ENCODE results near the gene KIF5A.
"Not testable (repeated sequence)": the region's sequence is repeated elsewhere in the genome, so short reads cannot be mapped to it uniquely, and the experiment has no call there.

The KIF5A gene

DNA sequence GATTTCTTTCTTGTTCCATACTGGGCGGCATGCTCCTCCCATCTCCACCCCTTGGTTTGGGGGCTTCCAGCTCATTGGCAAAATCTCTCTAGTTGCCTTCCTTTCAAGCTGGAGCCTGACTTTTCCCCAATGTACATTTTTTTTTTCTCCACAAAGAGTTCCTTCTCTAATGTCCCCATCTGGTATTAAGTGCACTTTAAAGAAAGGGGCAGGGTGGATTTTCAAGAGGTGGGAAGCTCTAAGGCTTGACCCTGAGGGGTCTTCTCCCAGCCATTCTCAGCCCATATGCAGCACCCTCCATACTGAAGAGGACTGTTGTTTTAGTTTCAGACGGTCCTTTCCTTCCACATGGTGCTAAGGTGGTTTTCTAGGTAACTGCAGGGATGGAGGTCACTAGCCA is 35.3 kb downstream of the KIF5A start:
- H4K91ac ChIP-seq (ENCODE audit: low read depth, low read length, poor library complexity): no peak overlapping the region
- no peaks in the 10 kb centered on the region for H3K9me3 ChIP-seq (replicated peaks in 1 of 2; ENCODE audit: control insufficient read depth in 2 of 2, insufficient read depth in 1 of 2, low read depth in 1 of 2, low read length in 2 of 2)
- H3K27ac ChIP-seq (replicated peaks; ENCODE audit: low read length): no peak overlapping the region
- H2BK15ac ChIP-seq (ENCODE audit: low read length): no peak overlapping the region
- H4K8ac ChIP-seq (ENCODE audit: low read depth, low read length): no peak overlapping the region
- no peak overlapping the region for H2BK12ac ChIP-seq (ENCODE audit: low read length)
- H3K79me1 ChIP-seq (ENCODE audit: low read depth, low read length): no peaks in the 10 kb centered on the region
- no peak overlapping the region for H3K18ac ChIP-seq (ENCODE audit: low read length)
- no peak overlapping the region for H3K14ac ChIP-seq (ENCODE audit: low read length)
- no peak overlapping the region for H2AK5ac ChIP-seq (ENCODE audit: low read depth, low read length)
- no peak overlapping the region for H3K4ac ChIP-seq (ENCODE audit: low read length)
- WGBS, 2 donors (ENCODE audit: extremely low coverage in 2 of 2, insufficient read length in 2 of 2, insufficient replicate concordance in 1 of 2): no CpG with 5 or more reads among the region's 2 CpGs
- no peak overlapping the region for H3K4me2 ChIP-seq (ENCODE audit: insufficient read depth, low read length, poor library complexity, severe bottlenecking)
- DNase-seq (ENCODE audit: low spot score): no peak
- H2AFZ ChIP-seq (ENCODE audit: low read length): no peak overlapping the region
- H3K4me3 ChIP-seq (ENCODE audit: low read length in 2 of 2): no peak overlapping the region
- no peak overlapping the region for H3K23ac ChIP-seq (ENCODE audit: low read depth, low read length, poor library complexity)
- H3K9ac ChIP-seq (ENCODE audit: low read depth, low read length, poor library complexity): no peak overlapping the region
- H3K36me3 ChIP-seq (replicated peaks in 1 of 2; ENCODE audit: control insufficient read depth in 2 of 2, insufficient read depth in 2 of 2, low read length in 2 of 2): peaks cover 9 to 13% of the 10 kb centered on the region in 2 donors
- no peaks in the 10 kb centered on the region for H3K4me1 ChIP-seq (ENCODE audit: control insufficient read depth in 2 of 2, insufficient read depth in 1 of 2, low read depth in 1 of 2, low read length in 2 of 2)
- no peak overlapping the region for H2BK5ac ChIP-seq (ENCODE audit: low read length)
- H3K27me3 ChIP-seq (ENCODE audit: control insufficient read depth in 3 of 3, insufficient read depth in 3 of 3, low read depth in 1 of 3, low read length in 3 of 3): no peaks in the 10 kb centered on the region
- no peak overlapping the region for H2BK120ac ChIP-seq (ENCODE audit: low read depth, low read length)

DNA sequence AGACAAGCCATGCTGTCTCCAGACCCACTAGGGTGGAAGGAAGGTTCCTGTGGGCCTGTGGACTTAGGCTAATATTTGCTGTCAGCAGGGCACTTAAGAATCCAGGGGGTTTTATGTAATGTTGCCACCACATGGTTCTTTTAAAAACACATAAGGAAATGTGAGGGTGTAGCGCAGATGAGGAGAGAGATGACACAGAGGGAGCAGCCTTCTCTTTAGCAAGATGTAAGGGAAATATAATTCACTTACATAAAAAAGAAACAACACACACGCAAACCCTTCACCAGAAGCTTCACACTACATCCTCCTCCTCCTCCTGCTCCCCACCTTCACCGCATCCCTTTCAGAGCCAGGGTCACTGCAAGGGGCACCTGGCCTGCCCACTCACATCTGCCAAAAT is 36.3 kb downstream of the KIF5A start:
- no CpG with 5 or more reads among the region's 3 CpGs for WGBS, 2 donors (ENCODE audit: extremely low coverage in 2 of 2, insufficient read length in 2 of 2, insufficient replicate concordance in 1 of 2)
- H2BK5ac ChIP-seq (ENCODE audit: low read length): no peak overlapping the region

DNA sequence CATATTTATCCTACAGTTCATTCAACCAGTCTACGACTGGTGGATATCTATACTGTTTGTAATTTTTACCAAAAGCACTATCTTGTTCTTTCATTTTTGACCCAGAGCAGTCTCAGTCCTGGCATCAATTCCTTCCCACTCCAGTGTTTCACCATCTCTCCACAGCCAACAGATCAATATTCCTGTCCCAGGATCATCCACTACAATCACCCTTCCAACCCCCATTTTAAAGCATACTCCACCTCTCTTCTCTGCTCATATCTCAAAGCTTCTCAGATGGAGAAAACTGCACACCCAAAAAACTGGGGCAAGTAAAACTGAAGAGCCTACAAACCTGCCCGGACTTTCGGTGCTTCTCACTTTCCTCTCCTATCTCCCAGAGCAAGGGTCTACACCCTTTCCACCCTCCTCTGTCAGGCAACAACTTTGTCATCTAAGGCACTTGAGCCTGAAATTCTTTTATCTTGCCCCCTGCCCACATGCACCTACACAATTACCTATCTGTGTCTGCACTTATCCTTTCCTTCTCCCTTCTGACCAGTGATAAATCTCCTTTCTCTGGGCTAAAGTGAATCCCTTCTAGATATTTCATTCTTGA is 37.1 kb downstream of the KIF5A start:
- H3K4me2 ChIP-seq (ENCODE audit: insufficient read depth, low read length, poor library complexity, severe bottlenecking): no peak overlapping the region
- no peak overlapping the region for H3K23ac ChIP-seq (ENCODE audit: low read depth, low read length, poor library complexity)
- H3K9ac ChIP-seq (ENCODE audit: low read depth, low read length, poor library complexity): no peak overlapping the region
- no peak overlapping the region for H4K8ac ChIP-seq (ENCODE audit: low read depth, low read length)
- no peak overlapping the region for H3K4ac ChIP-seq (ENCODE audit: low read length)
- H3K27ac ChIP-seq (replicated peaks; ENCODE audit: low read length): no peak overlapping the region
- peaks cover 0 to 2% of the 10 kb centered on the region in 2 donors for H3K36me3 ChIP-seq (replicated peaks in 1 of 2; ENCODE audit: control insufficient read depth in 2 of 2, insufficient read depth in 2 of 2, low read length in 2 of 2)
- no peaks in the 10 kb centered on the region for H3K9me3 ChIP-seq (replicated peaks in 1 of 2; ENCODE audit: control insufficient read depth in 2 of 2, insufficient read depth in 1 of 2, low read depth in 1 of 2, low read length in 2 of 2)
- H2BK120ac ChIP-seq (ENCODE audit: low read depth, low read length): no peak overlapping the region
- no peak overlapping the region for H3K4me3 ChIP-seq (ENCODE audit: low read length in 2 of 2)
- H3K14ac ChIP-seq (ENCODE audit: low read length): no peak overlapping the region
- H2AK5ac ChIP-seq (ENCODE audit: low read depth, low read length): no peak overlapping the region
- no peak overlapping the region for H2AFZ ChIP-seq (ENCODE audit: low read length)
- DNase-seq (ENCODE audit: low spot score): no peak
- H2BK12ac ChIP-seq (ENCODE audit: low read length): no peak overlapping the region
- H4K91ac ChIP-seq (ENCODE audit: low read depth, low read length, poor library complexity): no peak overlapping the region
- H3K79me1 ChIP-seq (ENCODE audit: low read depth, low read length): no peaks in the 10 kb centered on the region
- H3K18ac ChIP-seq (ENCODE audit: low read length): no peak overlapping the region
- no CpG with 5 or more reads among the region's 3 CpGs for WGBS, 2 donors (ENCODE audit: extremely low coverage in 2 of 2, insufficient read length in 2 of 2, insufficient replicate concordance in 1 of 2)
- H2BK5ac ChIP-seq (ENCODE audit: low read length): no peak overlapping the region
- H3K27me3 ChIP-seq (ENCODE audit: control insufficient read depth in 3 of 3, insufficient read depth in 3 of 3, low read depth in 1 of 3, low read length in 3 of 3): no peaks in the 10 kb centered on the region
- peaks cover 4% of the 10 kb centered on the region in 2 donors for H3K4me1 ChIP-seq (ENCODE audit: control insufficient read depth in 2 of 2, insufficient read depth in 1 of 2, low read depth in 1 of 2, low read length in 2 of 2)
- no peak overlapping the region for H2BK15ac ChIP-seq (ENCODE audit: low read length)

More for the DNA sequence above, 36.3 kb downstream of the KIF5A start:
- H3K9ac ChIP-seq (ENCODE audit: low read depth, low read length, poor library complexity): no peak overlapping the region
- no peaks in the 10 kb centered on the region for H3K9me3 ChIP-seq (replicated peaks in 1 of 2; ENCODE audit: control insufficient read depth in 2 of 2, insufficient read depth in 1 of 2, low read depth in 1 of 2, low read length in 2 of 2)
- peaks cover 4 to 9% of the 10 kb centered on the region in 2 donors for H3K36me3 ChIP-seq (replicated peaks in 1 of 2; ENCODE audit: control insufficient read depth in 2 of 2, insufficient read depth in 2 of 2, low read length in 2 of 2)
- no peak overlapping the region for H4K91ac ChIP-seq (ENCODE audit: low read depth, low read length, poor library complexity)
- H2BK12ac ChIP-seq (ENCODE audit: low read length): no peak overlapping the region
- no peak overlapping the region for H3K4me2 ChIP-seq (ENCODE audit: insufficient read depth, low read length, poor library complexity, severe bottlenecking)
- H3K4ac ChIP-seq (ENCODE audit: low read length): no peak overlapping the region
- peaks cover 0 to 2% of the 10 kb centered on the region in 2 donors for H3K4me1 ChIP-seq (ENCODE audit: control insufficient read depth in 2 of 2, insufficient read depth in 1 of 2, low read depth in 1 of 2, low read length in 2 of 2)
- H3K27me3 ChIP-seq (ENCODE audit: control insufficient read depth in 3 of 3, insufficient read depth in 3 of 3, low read depth in 1 of 3, low read length in 3 of 3): no peaks in the 10 kb centered on the region
- H2AFZ ChIP-seq (ENCODE audit: low read length): no peak overlapping the region
- no peaks in the 10 kb centered on the region for H3K79me1 ChIP-seq (ENCODE audit: low read depth, low read length)
- no peak overlapping the region for H2AK5ac ChIP-seq (ENCODE audit: low read depth, low read length)
- no peak overlapping the region for H2BK15ac ChIP-seq (ENCODE audit: low read length)
- H3K14ac ChIP-seq (ENCODE audit: low read length): no peak overlapping the region
- DNase-seq (ENCODE audit: low spot score): no peak
- no peak overlapping the region for H4K8ac ChIP-seq (ENCODE audit: low read depth, low read length)
- no peak overlapping the region for H3K4me3 ChIP-seq (ENCODE audit: low read length in 2 of 2)
- H2BK120ac ChIP-seq (ENCODE audit: low read depth, low read length): no peak overlapping the region
- no peak overlapping the region for H3K23ac ChIP-seq (ENCODE audit: low read depth, low read length, poor library complexity)
- H3K18ac ChIP-seq (ENCODE audit: low read length): no peak overlapping the region
- no peak overlapping the region for H3K27ac ChIP-seq (replicated peaks; ENCODE audit: low read length)

DNA sequence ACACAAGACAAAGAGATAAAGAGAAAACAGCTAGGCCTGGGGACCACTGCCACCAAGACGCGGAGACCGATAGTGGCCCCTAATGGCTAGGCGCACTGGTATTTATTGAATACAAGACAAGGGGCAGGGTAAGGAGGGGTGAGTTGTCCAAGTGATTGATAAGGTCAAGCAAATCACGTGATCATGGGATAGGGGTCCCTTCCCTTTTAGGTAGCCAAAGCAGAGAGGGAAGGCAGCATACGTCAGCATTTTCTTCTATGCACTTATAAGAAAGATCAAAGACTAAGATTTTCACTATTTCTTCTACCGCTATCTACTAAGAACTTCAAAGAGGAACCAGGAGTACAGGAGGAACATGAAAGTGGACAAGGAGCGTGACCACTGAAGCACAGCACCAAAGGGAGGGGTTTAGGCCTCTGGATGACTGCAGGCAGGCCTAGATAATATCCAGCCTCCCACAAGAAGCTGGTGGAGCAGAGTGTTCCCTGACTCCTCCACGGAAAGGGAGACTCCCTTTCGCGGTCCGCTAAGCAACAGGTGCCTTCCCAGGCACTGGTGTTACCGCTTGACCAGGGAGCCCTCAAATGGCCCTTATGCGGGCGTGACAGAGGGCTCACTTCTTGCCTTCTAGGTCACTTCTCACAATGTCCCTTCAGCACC is 39.2 kb downstream of the KIF5A start:
- not testable (repeated sequence) for H4K91ac ChIP-seq (ENCODE audit: low read depth, low read length, poor library complexity); H3K4me1 ChIP-seq (ENCODE audit: control insufficient read depth in 2 of 2, insufficient read depth in 1 of 2, low read depth in 1 of 2, low read length in 2 of 2); H3K18ac ChIP-seq (ENCODE audit: low read length); H3K27ac ChIP-seq (replicated peaks; ENCODE audit: low read length); H3K4ac ChIP-seq (ENCODE audit: low read length); H3K4me2 ChIP-seq (ENCODE audit: insufficient read depth, low read length, poor library complexity, severe bottlenecking); H2AK5ac ChIP-seq (ENCODE audit: low read depth, low read length); DNase-seq (ENCODE audit: low spot score); H2BK120ac ChIP-seq (ENCODE audit: low read depth, low read length); H3K9me3 ChIP-seq (replicated peaks in 1 of 2; ENCODE audit: control insufficient read depth in 2 of 2, insufficient read depth in 1 of 2, low read depth in 1 of 2, low read length in 2 of 2); H3K27me3 ChIP-seq (ENCODE audit: control insufficient read depth in 3 of 3, insufficient read depth in 3 of 3, low read depth in 1 of 3, low read length in 3 of 3); H3K4me3 ChIP-seq (ENCODE audit: low read length in 2 of 2); H2BK5ac ChIP-seq (ENCODE audit: low read length); H2BK15ac ChIP-seq (ENCODE audit: low read length); H3K9ac ChIP-seq (ENCODE audit: low read depth, low read length, poor library complexity); H3K23ac ChIP-seq (ENCODE audit: low read depth, low read length, poor library complexity); H2BK12ac ChIP-seq (ENCODE audit: low read length); H3K14ac ChIP-seq (ENCODE audit: low read length); H3K36me3 ChIP-seq (replicated peaks in 1 of 2; ENCODE audit: control insufficient read depth in 2 of 2, insufficient read depth in 2 of 2, low read length in 2 of 2); H4K8ac ChIP-seq (ENCODE audit: low read depth, low read length); H2AFZ ChIP-seq (ENCODE audit: low read length); H3K79me1 ChIP-seq (ENCODE audit: low read depth, low read length)
- no CpG with 5 or more reads among the region's 15 CpGs for WGBS, 2 donors (ENCODE audit: extremely low coverage in 2 of 2, insufficient read length in 2 of 2, insufficient replicate concordance in 1 of 2)

Data from neuronal stem cell (in vitro differentiated cells).